Mesendoderm (in vitro differentiated cells): ENCODE measurements around the gene XRCC5.

Experiments
- DNase-seq: peaks from one replicate; pipeline ENCODE4 v3.0.0; 2013
- H2AK5ac ChIP-seq: 2 replicates; pipeline ENCODE4 v1.6.1; 2013; ENCODE audit warnings: low read length, inconsistent platforms
- H2BK120ac ChIP-seq: 2 replicates; pipeline ENCODE4 v1.6.1; 2013; ENCODE audit warnings: low read depth, mild to moderate bottlenecking, low read length, moderate library complexity, mixed read lengths
- H2BK15ac ChIP-seq: replicated peaks from 2 replicates; pipeline ENCODE4 v1.6.1; 2013; ENCODE audit warnings: low read depth, mild to moderate bottlenecking, moderate library complexity
- H2BK5ac ChIP-seq: 2 replicates; pipeline ENCODE4 v1.6.1; 2013; ENCODE audit warnings: low read length, inconsistent platforms
- H3K18ac ChIP-seq: 2 replicates; pipeline ENCODE4 v1.6.1; 2013; ENCODE audit warnings: mild to moderate bottlenecking, low read length, mixed read lengths
- H3K23ac ChIP-seq: one replicate; pipeline ENCODE4 v1.6.1; 2013; ENCODE audit warnings: low read length
- H3K27ac ChIP-seq: 2 replicates; pipeline ENCODE4 v1.5.1; 2013; ENCODE audit warnings: low read depth, mild to moderate bottlenecking, inconsistent platforms, low read length, moderate library complexity
- H3K27me3 ChIP-seq: 2 replicates; pipeline ENCODE4 v1.6.1; 2013; ENCODE audit warnings: low read length, control low read depth, mild to moderate bottlenecking, inconsistent platforms; ENCODE audit not compliant: insufficient read depth, poor library complexity
- H3K36me3 ChIP-seq: 2 replicates; pipeline ENCODE4 v1.6.1; 2013; ENCODE audit warnings: low read length, inconsistent platforms; ENCODE audit not compliant: control insufficient read depth, insufficient read depth
- H3K4ac ChIP-seq: one replicate; pipeline ENCODE4 v1.6.1; 2013; ENCODE audit warnings: low read depth, mild to moderate bottlenecking, low read length, moderate library complexity
- H3K4me1 ChIP-seq: 2 replicates; pipeline ENCODE4 v1.6.1; 2013; ENCODE audit warnings: low read depth, low read length, inconsistent platforms; ENCODE audit not compliant: control insufficient read depth
- H3K4me2 ChIP-seq: 2 replicates; pipeline ENCODE4 v1.6.1; 2013; ENCODE audit warnings: low read length
- H3K4me3 ChIP-seq: 2 replicates; pipeline ENCODE4 v1.5.1; 2013; ENCODE audit warnings: mild to moderate bottlenecking, low read length
- H3K56ac ChIP-seq: one replicate; pipeline ENCODE4 v1.6.1; 2013; ENCODE audit warnings: low read length
- H3K79me1 ChIP-seq: 2 replicates; pipeline ENCODE4 v1.6.1; 2013; ENCODE audit warnings: low read length, inconsistent platforms
- H3K79me2 ChIP-seq: 2 replicates; pipeline ENCODE4 v1.6.1; 2013; ENCODE audit warnings: mild to moderate bottlenecking, low read length; ENCODE audit not compliant: control insufficient read depth, insufficient read depth
- H3K9ac ChIP-seq: 2 replicates; pipeline ENCODE4 v1.6.1; 2013; ENCODE audit warnings: low read length, inconsistent platforms
- H4K5ac ChIP-seq: one replicate; pipeline ENCODE4 v1.6.1; 2013; ENCODE audit warnings: low read length
- H4K8ac ChIP-seq: one replicate; pipeline ENCODE4 v1.6.1; 2013; ENCODE audit warnings: low read depth, mild to moderate bottlenecking, control low read depth, low read length, moderate library complexity
- WGBS: extraction: QIAGEN DNeasy Blood & Tissue Kit; methylation state at CpG from one replicate; pipeline ENCODE4 v1.1.7; 2013; ENCODE audit warnings: low lambda C conversion rate, missing lambda C conversion rate; ENCODE audit not compliant: insufficient coverage; ENCODE audit errors: extremely low coverage; 5-methylcytosine and 5-hydroxymethylcytosine counted together

The XRCC5 gene

DNA sequence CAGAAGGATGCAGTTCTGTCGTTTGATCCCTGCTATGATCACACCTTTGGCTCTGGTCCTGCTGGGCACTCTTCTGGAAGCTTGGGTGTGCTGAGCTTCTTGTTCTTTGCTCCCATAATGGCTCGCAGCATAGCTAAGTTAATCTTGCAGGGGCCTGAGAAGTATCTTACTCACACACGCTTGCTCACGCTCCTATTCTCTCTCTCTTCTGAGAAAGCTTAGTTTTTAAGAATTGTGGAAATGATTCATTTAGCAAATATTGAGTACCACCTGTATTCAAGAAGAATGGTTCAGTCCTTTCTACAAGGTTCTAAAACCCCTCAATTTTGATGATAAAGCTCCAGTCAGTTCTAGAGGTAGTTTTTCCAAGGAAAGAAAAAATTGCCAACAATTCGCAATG, 40.6 kb downstream of the XRCC5 start:
- no CpG with 5 or more reads among the region's 5 CpGs for WGBS
- H3K4me1 ChIP-seq = no peaks in the 10 kb centered on the region
- H3K4me3 ChIP-seq = no peak overlapping the region
- H3K4ac ChIP-seq = no peak overlapping the region
- H2BK15ac ChIP-seq = no peak overlapping the region
- no peak overlapping the region for H3K18ac ChIP-seq
- H3K79me1 ChIP-seq = peaks cover 15% of the 10 kb centered on the region
- H3K36me3 ChIP-seq = peaks cover 16% of the 10 kb centered on the region
- H3K79me2 ChIP-seq = peaks cover 10% of the 10 kb centered on the region
- no peak overlapping the region for H3K4me2 ChIP-seq
- H3K56ac ChIP-seq = no peak overlapping the region
- DNase-seq = no peak
- H2BK5ac ChIP-seq = no peak overlapping the region
- H2BK120ac ChIP-seq = no peak overlapping the region
- no peak overlapping the region for H3K9ac ChIP-seq
- no peaks in the 10 kb centered on the region for H3K27me3 ChIP-seq
- no peak overlapping the region for H3K23ac ChIP-seq
- no peak overlapping the region for H4K5ac ChIP-seq
- H4K8ac ChIP-seq = peak overlapping the region; percentile 39
- H2AK5ac ChIP-seq = no peak overlapping the region
- no peak overlapping the region for H3K27ac ChIP-seq

DNA sequence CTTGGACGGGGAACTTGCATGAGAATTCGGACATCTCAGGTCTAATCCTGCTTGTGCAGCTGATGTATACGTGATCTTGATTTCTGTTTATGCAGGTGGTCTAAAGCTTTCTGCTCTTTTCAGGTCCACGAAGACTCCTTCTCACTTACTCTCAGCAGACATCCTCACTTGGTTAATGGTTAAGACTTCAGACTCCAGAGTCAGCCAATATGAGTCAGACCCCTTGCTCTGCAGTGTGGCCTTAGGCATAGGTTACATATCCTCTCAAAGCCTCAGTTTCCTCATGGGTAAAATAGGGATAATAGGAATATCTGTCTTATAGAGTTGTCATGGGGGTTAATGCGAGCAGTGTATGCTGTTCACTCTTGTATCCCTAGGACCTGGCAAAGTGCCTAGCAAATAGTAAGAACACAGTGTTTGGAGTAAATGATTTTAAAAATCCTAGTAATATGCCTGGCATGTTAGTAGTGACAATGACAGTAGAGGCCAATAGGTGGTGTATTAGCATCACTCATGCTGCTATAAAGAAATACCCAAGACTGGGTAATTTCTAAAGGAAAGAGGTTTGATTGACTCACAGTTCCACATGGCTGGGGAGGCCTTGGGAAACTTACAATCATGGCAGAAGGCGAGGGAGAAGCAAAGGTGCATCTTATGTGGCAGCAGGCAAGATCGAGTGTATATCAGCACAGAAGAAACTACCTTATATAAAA, 42.3 kb downstream of the XRCC5 start:
- no peak for DNase-seq
- H3K4ac ChIP-seq = no peak overlapping the region
- H3K18ac ChIP-seq = no peak overlapping the region
- H3K4me2 ChIP-seq = no peak overlapping the region
- H2BK5ac ChIP-seq = no peak overlapping the region
- no peak overlapping the region for H3K9ac ChIP-seq
- no peaks in the 10 kb centered on the region for H3K4me1 ChIP-seq
- WGBS = no CpG with 5 or more reads among the region's 7 CpGs
- H3K23ac ChIP-seq = no peak overlapping the region
- H3K56ac ChIP-seq = no peak overlapping the region
- no peak overlapping the region for H2AK5ac ChIP-seq
- no peak overlapping the region for H4K5ac ChIP-seq
- H3K27ac ChIP-seq = no peak overlapping the region
- no peak overlapping the region for H2BK15ac ChIP-seq
- no peaks in the 10 kb centered on the region for H3K27me3 ChIP-seq
- H3K79me1 ChIP-seq = peaks cover 17% of the 10 kb centered on the region
- no peak overlapping the region for H3K4me3 ChIP-seq
- H3K36me3 ChIP-seq = peaks cover 21% of the 10 kb centered on the region
- H2BK120ac ChIP-seq = no peak overlapping the region
- peaks cover 16% of the 10 kb centered on the region for H3K79me2 ChIP-seq
- H4K8ac ChIP-seq = no peak overlapping the region

DNA sequence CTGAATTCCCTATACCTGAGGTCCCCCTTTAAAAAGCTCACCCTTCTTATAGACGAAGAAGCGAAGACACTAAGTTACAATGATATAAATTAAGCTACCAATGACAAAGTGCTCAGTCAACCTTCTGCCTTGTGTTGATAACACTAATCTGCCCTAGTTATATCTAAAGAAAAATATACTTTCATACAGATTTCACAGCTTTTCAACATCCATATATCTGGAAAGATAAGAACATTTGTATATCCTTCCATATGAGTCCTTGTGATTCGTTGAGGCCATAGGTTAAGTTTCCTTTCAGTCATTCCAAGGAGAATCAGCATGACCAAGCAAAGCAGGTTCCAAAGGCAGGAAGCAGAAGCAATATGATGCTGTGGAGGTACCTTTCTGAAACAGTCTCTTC, 46.8 kb downstream of the XRCC5 start:
- Histone ChIP-seq H3K23ac (no peak overlapping the region), H2BK120ac (no peak overlapping the region), H4K5ac (no peak overlapping the region), H2AK5ac (no peak overlapping the region), H3K4ac (no peak overlapping the region), H3K4me1 (no peaks in the 10 kb centered on the region), H4K8ac (no peak overlapping the region), H3K27ac (no peak overlapping the region), H3K4me3 (no peak overlapping the region), H3K9ac (no peak overlapping the region), H3K79me2 (peaks cover 9% of the 10 kb centered on the region), H3K4me2 (no peak overlapping the region), H3K79me1 (peaks cover 8% of the 10 kb centered on the region), H2BK15ac (no peak overlapping the region), H3K18ac (no peak overlapping the region), H3K56ac (no peak overlapping the region), H3K27me3 (no peaks in the 10 kb centered on the region), H3K36me3 (peaks cover 17% of the 10 kb centered on the region), H2BK5ac (no peak overlapping the region)
- no CpG with 5 or more reads among the region's 3 CpGs for WGBS
- no peak for DNase-seq

DNA sequence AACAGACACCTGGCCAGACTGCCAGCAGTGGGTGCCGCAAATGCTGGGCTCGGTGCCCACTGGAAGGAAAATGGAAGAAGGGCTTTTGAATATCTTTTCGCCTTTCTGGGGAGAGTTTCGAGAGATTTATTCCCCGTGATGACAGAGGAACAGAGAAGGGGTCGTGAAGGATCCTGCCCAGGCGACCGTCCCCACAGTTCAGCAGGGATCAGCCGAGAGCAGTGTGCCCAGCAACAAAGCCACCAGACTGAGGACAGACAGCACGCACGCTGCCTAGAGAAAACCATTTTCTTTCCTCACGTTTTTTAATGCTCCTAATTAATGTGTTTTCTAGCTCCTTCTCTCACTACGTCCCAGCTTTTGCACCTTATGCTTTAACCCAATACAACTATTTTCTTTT, 47.7 kb downstream of the XRCC5 start:
- no peak overlapping the region for H3K27ac ChIP-seq
- H3K27me3 ChIP-seq = no peaks in the 10 kb centered on the region

DNA sequence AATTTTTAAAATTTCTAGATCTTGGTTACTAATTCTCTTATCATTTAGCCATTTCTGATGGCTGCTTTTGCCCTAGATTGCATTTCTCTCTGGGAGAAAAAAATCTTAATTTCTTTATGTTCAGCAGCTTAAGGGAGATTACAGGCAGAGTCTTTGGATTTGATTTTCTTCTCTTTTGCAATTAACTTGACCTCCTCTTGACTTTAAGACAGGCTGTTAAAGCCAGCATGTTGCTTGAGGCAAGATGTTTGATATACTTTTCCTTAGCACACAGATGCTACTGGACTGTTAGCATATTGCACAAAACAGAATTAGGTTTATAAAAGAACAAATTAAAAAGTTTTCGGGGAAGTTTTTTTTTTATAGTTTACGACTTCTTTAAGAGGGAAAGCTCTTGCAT, 50.0 kb downstream of the XRCC5 start:
- H3K79me1 ChIP-seq = peaks cover 7% of the 10 kb centered on the region
- no peak overlapping the region for H3K23ac ChIP-seq
- peaks cover 8% of the 10 kb centered on the region for H3K79me2 ChIP-seq
- H4K5ac ChIP-seq = no peak overlapping the region
- H2AK5ac ChIP-seq = no peak overlapping the region
- no peak overlapping the region for H3K4me3 ChIP-seq
- no peak overlapping the region for H3K4me2 ChIP-seq
- no peaks in the 10 kb centered on the region for H3K27me3 ChIP-seq
- WGBS = 100% methylated on average over 2 of the region's 2 CpGs
- H3K18ac ChIP-seq = no peak overlapping the region
- no peak overlapping the region for H2BK15ac ChIP-seq
- no peak overlapping the region for H3K9ac ChIP-seq
- no peaks in the 10 kb centered on the region for H3K4me1 ChIP-seq
- no peak overlapping the region for H3K27ac ChIP-seq
- H2BK5ac ChIP-seq = no peak overlapping the region
- no peak for DNase-seq
- H3K36me3 ChIP-seq = peaks cover 16% of the 10 kb centered on the region
- no peak overlapping the region for H3K4ac ChIP-seq
- H3K56ac ChIP-seq = no peak overlapping the region
- no peak overlapping the region for H4K8ac ChIP-seq
- H2BK120ac ChIP-seq = no peak overlapping the region

More for the DNA sequence above, 47.7 kb downstream of the XRCC5 start:
- Histone ChIP-seq H3K36me3 (peaks cover 15% of the 10 kb centered on the region), H2AK5ac (no peak overlapping the region), H3K18ac (no peak overlapping the region), H2BK120ac (no peak overlapping the region), H3K23ac (no peak overlapping the region), H2BK5ac (no peak overlapping the region), H4K8ac (no peak overlapping the region), H3K4me1 (no peaks in the 10 kb centered on the region), H3K4me3 (no peak overlapping the region), H3K4ac (no peak overlapping the region), H3K79me1 (peaks cover 10% of the 10 kb centered on the region), H4K5ac (no peak overlapping the region), H3K4me2 (no peak overlapping the region), H2BK15ac (no peak overlapping the region), H3K9ac (no peak overlapping the region), H3K56ac (no peak overlapping the region), H3K79me2 (peaks cover 7% of the 10 kb centered on the region)
- DNase-seq = no peak
- WGBS = no CpG with 5 or more reads among the region's 13 CpGs

DNA sequence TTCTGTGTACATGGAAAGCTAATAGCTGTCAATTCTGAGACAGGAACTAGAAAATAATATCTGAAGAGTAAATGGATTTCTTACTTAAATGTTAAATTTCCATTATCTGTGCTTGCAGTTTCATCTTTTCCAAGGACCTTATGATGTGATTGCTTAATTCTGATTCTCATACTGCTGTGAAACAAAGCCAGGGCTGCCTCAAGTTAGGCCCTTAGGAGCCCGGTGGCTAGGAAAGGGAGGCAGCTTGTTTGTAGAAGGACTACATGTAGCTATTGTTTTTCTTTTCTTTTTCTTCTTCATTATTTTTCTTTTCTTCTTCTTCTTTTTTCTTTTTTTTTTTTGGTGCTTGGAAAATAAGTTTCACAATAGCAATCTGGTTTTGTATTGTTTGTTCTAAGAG, 50.5 kb downstream of the XRCC5 start:
- Histone ChIP-seq H2BK5ac (no peak overlapping the region), H2BK15ac (no peak overlapping the region), H3K9ac (no peak overlapping the region), H2AK5ac (no peak overlapping the region), H3K36me3 (peaks cover 18% of the 10 kb centered on the region), H3K4me3 (no peak overlapping the region), H3K4me1 (no peaks in the 10 kb centered on the region), H3K4me2 (no peak overlapping the region), H3K23ac (no peak overlapping the region), H3K18ac (no peak overlapping the region), H4K5ac (no peak overlapping the region), H3K4ac (no peak overlapping the region), H3K27me3 (no peaks in the 10 kb centered on the region), H3K27ac (no peak overlapping the region), H3K56ac (no peak overlapping the region), H3K79me2 (peaks cover 8% of the 10 kb centered on the region), H2BK120ac (no peak overlapping the region), H4K8ac (no peak overlapping the region), H3K79me1 (peaks cover 7% of the 10 kb centered on the region)
- WGBS = no CpG with 5 or more reads among the region's 1 CpG
- DNase-seq = no peak
